GM18520 (cell line): ENCODE measurements around the gene PAX5.

Experiments
- ATAC-seq: cut with Tn5 transposase; IDR thresholded peaks from one replicate; pipeline ENCODE4 v1.9.1; 2021; ENCODE audit not compliant: unreplicated experiment

Gene PAX5

DNA sequence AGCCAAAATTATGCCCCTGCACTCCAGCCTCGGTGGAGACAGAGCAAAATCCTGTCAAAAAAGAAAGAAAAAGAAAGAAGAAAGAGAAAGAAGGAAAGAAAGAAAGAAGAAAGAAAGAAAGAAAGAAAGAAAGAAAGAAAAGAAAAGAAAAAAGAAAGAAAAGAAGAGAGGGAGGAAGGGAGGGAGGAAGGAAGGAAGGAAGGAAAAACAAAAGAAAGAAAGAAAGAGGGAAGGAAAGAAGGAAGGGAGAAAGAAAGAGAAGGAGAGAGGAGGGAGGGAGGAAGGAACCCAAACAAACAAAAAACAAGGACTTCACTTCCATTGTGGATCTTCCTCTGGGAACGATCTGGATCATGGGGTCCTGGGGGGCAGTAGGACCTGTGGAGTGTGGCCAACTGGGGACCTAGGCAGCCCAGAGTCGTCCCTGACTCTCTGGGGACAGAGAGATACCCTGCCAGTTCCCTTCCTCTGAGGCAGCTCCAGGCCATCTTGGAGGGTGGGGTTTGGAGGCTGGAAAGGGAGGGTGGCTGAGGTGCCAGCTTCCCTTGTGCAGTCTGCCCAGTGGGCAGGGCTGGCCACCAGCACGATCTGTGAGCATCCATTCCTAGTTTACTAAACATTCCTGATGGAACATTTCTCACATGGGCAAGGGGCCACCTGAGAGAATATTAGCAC, 216.8 kb downstream of the PAX5 start:
- no peak for ATAC-seq

DNA sequence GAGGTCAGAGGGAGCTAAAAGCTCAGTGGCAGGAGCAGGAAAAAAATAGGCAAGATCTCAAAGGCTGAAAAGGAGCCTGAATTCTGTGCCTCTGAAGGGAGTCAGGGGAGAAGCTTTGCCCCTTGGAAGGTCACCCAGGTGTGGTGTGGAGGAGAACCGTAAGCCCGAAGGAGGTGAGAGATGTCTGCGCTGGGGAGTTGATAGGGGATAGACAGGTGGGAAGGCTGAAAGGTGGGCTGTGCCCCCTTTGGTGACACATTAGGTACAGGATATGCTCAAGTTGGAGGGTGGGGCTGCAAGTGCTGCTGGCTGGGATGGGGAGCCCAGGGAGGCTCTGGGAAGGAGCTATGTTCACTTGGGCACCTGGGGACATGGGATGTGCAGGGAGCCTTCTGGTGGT, 217.7 kb downstream of the PAX5 start:
- no peak for ATAC-seq

DNA sequence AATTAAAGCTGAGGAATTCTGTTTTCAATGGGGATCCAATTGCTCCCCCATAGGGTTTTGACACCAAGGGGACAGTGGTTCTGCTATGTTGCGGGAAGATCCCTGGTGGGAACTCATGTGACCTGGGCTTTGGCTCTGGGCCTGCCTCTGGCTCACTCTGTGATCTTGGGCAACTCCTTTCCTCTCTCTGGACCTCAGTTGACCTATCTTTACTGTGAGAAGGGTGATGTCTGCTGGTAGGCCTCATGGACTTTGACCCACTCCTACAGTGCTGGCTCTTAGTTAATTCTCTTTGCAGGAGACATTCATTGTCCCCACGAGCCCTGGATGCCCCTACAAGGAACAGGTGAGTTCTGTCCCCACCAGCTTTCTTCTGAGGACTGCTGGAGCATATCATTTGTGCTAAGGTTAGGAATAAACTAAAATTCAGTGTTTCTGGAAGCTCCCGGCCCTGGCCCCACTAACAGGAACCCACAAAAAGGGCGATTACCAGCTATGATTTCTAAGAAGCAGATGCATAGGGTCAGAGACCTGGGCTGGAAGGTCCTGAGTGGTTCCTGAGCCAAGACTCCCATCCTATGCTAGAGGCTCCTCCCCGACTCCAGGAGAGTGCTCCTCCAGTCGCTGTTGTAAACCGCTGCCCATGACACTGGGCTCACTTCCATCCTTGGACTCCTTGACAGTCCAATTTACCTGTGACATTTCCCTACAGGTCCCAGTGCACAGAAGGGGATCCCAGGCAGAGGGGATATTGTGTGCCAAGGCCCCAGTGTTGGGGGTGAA, 218.3 kb downstream of the PAX5 start:
- no peak for ATAC-seq

DNA sequence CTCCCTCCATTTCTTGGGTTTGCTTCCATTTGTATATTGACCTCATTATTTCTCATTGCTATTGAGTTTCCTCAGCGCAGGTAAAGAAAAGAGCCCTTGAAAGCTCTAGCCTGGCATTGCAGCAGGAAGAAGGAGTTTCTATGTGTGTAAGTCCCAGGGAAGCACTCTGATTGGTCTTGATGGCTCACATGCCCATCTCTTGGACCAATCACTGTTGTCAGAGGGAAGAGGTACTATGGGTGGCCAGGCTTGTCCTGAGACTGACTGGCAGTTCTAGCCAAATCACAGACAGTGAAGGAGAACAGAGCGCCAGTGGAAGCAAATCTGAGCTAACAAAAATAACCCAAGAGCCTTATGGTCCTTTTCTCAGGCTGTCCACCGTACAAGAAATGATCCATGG, 219.0 kb downstream of the PAX5 start:
- ATAC-seq, result no peak

DNA sequence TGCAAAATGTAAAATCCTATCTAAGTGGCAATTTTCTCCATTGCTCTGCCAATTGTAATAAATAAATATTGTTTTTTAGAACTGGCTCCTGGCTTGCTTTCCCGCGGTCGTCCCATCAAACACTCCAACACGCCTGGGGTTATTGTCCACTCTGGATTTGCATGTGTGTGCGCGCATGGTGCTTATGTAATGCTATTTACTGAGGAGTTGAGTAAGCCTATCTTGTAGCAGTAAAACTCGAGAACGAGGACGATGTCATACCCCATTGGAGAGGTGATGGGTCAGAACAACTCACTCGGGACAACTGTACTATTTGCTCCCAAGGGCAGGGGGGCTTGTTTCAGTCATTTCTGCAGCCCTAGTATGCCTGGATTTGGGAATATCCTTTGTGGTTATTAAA, 220.9 kb downstream of the PAX5 start:
- ATAC-seq, result no peak

DNA sequence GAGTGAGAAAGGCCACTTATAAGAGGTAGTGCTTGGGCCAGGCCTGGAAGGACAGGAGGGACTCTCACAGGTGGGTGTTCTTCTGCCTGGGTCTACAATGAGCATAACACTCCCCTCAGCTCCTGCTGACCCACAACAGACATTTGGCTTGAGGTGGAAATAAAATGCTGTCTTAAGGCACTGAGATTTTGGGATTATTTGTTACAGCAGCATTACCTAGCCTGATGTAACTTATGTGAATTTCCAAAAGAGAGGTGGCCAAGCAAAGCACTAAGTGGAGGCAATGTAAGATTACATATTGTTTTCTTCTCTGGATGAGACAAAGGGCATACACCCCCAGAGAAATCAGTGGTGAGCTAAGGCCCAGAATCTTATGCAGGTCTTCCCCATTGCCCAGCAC, 221.5 kb downstream of the PAX5 start:
- no peak for ATAC-seq

DNA sequence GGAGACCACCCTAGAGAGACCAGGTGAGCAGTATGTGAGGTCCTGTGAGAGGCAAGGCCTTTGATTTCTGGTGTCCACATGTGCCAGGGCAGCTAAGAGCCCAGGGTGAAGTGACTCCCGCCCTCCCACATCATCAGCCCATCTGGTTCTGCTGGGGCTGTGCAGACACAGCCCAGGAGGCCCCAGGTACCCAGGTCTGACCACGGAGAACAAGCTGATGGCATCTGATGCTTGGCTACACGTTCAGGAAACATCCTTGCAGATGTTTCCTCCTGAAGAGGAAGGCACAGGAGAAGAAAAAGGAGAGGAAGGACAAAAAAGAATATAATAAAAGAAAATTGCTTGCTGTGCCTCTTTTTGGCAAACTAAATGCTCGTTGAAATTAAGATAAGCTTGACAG, 225.8 kb downstream of the PAX5 start:
- ATAC-seq, result no peak

DNA sequence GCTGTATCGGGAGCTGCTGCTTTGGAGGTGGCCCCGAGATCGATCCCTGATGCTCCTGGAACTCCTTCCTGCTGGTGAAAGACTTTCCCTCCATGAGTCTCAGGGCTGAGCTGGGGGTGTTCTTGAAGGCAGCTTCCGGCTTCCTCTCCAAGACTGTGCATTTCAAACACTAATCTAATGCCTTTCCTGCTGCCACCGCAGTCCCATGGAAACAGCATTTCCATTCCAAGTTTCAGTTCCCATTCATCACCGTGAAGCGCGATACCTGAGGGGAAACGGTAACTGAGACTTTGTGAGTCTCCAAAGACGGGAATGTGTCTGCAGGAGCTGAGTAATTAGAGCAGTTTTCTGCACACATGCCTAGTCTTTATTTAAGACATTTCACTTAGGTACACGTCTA, 230.1 kb downstream of the PAX5 start:
- ATAC-seq, result no peak

DNA sequence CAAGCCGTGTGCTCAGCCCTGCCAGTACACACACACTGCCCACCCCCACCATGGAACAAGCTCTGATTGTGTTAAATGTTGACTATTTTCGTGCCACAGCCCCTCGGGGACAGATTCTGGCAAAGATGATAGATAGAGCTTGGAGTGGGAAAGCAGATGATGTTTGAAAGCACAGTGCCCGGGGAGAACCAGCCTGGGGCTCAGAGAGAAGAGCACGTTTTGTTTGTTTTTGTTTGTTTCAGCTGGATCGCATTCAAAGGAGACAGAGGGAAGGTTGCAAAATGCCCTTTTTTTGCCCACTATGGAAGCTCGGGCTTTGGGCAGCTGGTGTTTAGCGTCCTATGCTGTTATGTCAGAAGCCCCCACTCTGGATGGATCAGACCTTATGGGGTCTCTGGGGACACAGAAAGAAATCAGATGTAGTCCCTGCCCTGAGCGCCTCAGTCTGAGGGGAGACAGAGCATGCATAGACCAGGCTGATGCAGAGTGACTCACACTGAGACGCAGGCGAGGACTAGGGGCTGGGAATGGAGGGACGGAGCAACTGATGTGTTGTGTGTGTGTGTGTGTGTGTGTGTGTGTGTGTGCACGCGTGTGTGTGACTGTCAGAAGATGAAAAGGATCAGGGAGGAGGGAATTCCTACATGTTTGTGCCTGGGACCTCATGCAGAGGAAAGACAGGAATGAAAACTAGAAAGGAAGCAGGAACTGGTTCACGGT, 231.7 kb downstream of the PAX5 start:
- no peak for ATAC-seq

DNA sequence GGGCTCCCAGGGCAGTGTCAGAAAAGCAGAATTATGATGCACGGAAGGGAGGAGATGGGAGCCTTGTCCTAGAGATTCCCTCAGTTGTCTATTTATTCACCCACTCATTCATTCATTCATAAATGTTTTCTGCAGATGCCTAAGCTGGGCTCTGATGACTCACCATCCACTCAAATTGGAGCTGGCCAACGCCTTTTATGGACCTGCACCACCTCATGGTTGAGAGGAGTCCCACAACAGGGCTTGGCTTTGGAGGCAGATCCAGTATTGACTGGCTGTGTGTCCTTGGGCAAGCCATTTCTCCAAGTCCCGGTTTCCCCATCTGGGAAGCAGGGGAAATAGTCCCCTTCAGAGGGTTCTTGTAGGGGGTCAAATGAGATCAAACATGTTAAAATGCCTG, 233.6 kb downstream of the PAX5 start:
- no peak for ATAC-seq

DNA sequence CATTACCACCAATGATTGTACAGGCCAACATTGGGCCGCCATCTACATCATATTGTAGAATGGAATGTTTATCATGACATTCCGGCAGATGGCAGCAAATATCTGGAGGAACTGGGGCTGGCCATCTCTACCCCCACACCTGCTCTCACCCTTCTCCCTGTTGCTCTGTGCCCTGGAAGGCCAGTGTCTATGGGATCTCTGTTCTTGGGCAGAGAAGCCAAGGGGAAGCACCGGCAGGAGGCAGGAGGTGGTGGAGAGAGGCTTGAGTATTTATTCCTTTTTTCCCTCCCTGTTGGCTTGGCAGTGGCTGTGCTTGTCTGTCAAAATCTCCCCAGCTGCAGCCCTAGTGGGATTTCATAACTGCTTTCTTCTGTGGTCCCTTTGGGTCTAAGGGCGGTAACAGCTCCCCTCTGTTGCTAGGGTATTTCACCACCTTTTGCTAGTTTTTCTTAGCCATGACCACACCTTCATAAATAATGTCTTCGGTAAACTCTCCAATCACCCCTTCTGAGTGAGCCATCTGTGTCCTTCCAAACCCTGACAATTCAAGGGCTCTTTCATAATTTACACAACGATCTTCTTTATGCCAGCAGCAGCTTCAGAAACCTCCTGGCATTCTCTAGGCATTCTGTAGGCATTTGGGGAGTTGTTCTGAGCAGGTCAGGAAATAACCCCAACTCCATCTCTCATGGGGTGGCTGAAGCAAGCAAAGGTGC, 235.6 kb downstream of the PAX5 start:
- ATAC-seq, result no peak

DNA sequence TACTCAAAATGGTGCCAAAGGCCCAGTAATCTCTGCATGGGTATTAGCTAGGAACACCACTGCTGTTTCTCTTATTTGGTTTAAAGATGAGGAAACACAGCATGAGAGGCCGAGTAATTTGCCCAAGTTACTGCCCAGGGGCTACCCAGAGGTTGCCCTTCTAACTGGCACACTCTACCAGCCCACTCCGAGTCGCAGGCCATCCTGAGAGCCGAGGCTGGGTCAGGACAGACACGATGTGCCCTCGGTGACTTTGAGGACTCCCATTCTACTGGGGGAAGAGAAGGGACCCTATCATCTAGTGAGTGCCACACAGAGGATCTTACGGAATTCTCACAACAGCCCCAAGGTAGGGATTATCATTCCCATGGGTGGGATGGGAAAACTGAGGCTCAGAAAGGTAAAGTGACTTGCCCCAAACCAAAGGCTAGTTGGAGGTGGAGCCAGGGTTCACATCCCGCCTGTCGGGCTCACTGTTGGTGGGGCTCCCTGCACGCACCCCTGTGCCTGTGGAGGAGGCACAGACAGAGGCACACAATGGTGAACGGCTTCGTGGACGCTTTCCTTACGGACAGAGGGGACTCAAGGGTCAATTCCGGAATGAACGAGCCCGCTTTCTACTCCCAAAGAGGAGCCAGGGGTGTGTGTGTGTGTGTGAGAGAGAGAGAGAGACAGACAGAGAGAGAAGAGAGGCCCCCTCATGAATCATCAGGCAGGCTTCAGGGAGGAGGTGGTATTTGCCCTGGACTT, 236.4 kb downstream of the PAX5 start:
- ATAC-seq, result no peak

DNA sequence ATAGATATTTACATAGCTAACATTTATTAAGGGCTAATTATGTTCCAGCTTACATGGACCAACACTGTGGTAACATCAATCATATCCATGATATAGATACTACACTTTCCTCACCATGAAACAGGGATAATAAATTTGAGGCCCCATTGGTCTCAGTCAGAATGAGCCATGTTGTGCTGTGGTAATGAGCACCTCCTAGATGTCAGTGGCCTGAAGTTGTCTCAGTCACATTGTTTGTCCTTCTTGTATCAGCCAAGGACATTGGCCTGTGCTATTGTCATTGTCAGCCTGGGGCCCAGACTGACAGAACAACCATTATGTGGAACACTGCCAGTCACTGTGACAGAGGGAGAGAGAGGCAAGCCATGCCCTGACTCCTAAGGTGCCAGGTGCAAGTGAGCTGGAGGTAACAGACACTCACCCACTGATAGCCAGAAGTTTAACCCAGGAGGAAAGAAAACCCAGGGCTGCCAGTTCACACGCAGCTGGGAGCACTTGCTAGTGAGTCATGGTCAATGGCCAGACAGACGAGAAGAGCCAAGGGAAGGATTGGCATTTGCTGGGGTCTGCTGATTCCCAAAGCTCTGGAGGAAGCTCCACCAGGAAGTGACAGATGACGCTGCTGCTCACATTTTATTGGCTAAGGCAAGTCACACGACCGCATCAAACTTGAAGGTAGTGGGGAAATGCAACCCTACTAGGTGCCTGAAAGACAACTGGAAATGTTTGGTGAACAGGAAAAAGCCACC, 237.2 kb downstream of the PAX5 start:
- ATAC-seq, result no peak

DNA sequence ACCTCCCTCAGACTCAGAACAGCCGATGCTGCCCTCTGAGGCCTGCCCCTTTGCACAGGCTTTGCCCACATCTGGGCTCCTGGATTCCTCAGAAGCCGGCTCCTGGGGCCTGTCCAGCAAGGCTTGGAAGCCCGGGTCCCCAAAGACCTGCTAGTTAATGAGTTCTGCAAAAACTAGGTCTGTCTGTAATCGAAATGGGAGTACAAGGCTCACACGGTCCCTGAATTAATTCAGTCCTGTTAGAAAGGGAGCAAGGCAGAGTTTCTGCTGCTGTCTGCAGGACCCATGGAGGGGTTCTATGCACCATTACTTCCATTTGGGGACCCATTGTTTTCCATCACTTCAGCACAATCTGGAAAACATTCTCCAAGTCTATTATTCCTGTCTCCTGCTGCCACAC, 239.6 kb downstream of the PAX5 start:
- ATAC-seq, result no peak

DNA sequence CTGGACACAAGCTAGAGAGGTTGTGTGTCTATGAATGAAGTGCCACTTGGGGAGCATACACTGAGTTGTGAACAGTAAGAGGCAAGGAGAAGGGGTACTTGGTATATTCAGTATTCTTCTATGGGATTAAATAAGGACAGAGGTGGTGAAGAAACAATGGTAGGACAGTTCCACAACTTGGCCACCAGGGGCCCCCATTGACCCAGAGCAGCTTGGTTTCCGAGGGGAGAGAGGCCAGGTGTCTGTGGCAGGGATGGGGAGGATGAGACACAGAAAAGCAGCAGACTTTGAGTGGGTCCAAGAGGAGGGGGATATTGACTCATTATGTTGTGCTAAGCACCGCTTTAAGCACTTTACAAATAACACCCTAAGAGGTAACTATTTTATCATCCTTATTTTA, 240.8 kb downstream of the PAX5 start:
- no peak for ATAC-seq

DNA sequence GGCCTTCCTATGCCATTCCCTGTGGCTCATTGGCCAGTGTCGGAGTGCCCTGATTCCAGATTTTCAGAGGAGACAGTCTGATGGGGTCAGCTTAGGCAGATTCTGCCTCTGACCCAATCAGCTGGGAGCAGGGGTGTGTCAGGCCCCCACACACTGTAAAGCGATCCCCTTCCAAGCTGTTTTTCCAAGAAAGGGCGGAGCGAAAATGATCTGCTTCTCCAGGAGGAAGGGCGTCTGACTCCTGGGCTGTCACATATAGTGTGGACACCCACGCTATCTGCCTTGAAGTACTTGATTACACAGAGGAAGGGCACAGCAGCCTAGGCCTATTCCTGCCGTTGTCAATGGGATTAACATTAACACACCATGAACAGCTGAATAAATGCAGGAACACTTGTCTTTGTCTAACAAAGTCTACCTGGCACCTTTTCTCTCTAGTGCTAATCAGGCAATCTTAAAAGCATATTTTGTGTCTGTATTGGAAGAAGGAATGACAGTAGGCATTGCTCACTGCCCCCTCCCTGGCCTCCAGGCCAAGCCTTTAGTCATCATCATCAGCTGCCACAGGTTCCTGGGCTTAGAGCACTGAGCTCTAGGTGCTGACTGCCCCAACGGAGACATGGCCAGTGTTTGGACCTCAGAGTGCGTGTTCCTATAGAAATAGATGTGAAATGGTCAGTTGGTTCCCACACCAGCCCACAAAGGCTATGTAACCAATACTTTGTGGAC, 242.7 kb downstream of the PAX5 start:
- ATAC-seq, result no peak

DNA sequence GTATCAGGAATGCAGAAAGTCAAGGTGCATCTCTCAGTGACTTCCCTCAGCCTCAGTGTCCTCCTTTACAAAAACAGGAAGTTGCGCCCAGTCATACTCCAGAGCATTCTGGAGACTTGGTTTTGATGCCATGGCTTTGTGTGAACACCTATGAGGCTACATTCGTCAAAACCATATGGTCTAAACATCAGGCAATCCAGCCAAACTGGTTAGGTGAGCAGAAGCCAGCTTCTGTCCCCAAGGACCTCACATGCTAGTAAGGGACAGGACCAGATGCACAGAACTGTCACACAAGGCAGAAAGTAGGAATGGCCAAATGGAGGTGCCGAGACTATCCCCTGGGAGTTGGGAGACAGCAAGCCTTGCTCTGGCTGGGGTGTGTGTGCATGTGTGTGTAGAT, 244.2 kb downstream of the PAX5 start:
- no peak for ATAC-seq

DNA sequence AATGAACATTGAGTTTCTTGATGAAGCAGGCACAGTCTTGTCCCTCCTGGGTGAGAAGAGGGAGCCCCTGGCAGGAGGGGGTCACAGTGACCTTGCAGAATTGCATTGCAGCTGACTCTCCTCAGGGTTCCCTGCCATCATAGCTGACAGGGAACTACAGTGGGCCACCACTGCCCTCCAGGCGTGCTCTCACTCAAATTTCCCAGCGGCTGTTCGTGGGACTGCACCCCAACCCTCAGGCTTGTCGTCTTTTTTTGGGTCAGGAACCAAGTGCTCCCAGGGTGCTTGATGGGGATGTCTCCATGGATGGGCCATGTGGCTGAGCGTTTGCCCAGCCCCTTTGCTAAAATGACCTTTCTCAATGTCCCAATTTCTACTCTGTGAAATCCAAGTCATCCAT, 245.5 kb downstream of the PAX5 start:
- no peak for ATAC-seq

DNA sequence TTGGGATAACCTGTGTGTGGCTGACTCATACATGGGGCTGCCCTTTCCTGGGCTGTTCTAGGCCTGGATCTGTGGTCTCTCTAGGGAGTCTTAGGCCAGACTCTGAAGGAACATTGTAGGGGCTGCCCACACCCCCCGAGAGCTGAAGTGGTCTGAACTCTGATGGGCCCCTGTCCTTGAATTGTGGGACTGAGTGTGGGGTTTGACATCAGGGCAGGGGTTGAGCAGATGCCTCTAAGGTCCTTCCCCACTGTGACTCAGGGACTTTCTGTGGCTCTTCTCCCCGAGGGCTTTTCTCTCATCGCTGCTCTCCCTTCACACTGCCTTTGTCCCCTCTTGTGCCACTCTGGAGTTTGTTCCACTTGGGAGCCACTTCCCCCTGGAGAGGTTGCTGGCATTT, 246.4 kb downstream of the PAX5 start:
- no peak for ATAC-seq
